Activated CD8-positive, alpha-beta memory T cell treated with anti-CD3 and anti-CD28 coated beads, Interleukin-2, amount 50 U/mL, for 24 hours (primary cell): Measurements from ENCODE around the gene NEDD4L.

Source experiments
- DNase-seq: peaks from one replicate; pipeline ENCODE4 v3.0.0-alpha.2; 2020; ENCODE audit errors: extremely low read depth

NEDD4L gene

GRCh38 chr18:58319719-58320118, 275.7 kb downstream of the NEDD4L start:
- no peak for DNase-seq

- no peak for DNase-seq
Observed at GRCh38 chr18:58320907-58321561, 277.0 kb downstream of the NEDD4L start.

GRCh38 chr18:58321986-58322385, 278.0 kb downstream of the NEDD4L start:
- no peak for DNase-seq

GRCh38 chr18:58322464-58322863, 278.4 kb downstream of the NEDD4L start:
- DNase-seq: no peak

GRCh38 chr18:58323866-58324762, 280.1 kb downstream of the NEDD4L start:
- DNase-seq: no peak

GRCh38 chr18:58324824-58325480, 280.9 kb downstream of the NEDD4L start:
- no peak for DNase-seq

GRCh38 chr18:58325494-58325893, 281.5 kb downstream of the NEDD4L start:
- DNase-seq: no peak

- DNase-seq: no peak
Observed at GRCh38 chr18:58334061-58334460, 290.0 kb downstream of the NEDD4L start.

GRCh38 chr18:58335223-58335622, 291.2 kb downstream of the NEDD4L start:
- no peak for DNase-seq

GRCh38 chr18:58335821-58336220, 291.8 kb downstream of the NEDD4L start:
- no peak for DNase-seq

- DNase-seq: no peak
Observed at GRCh38 chr18:58336605-58337004, 292.6 kb downstream of the NEDD4L start.

- DNase-seq: no peak
Observed at GRCh38 chr18:58337285-58337684, 293.3 kb downstream of the NEDD4L start.

- DNase-seq: no peak
Observed at GRCh38 chr18:58337686-58338085, 293.7 kb downstream of the NEDD4L start.

- no peak for DNase-seq
Observed at GRCh38 chr18:58338141-58338540, 294.1 kb downstream of the NEDD4L start.

- DNase-seq: no peak
Observed at GRCh38 chr18:58338961-58339592, 295.1 kb downstream of the NEDD4L start.

GRCh38 chr18:58339890-58340289, 295.9 kb downstream of the NEDD4L start:
- DNase-seq: no peak

- DNase-seq: no peak
Observed at GRCh38 chr18:58341916-58342315, 297.9 kb downstream of the NEDD4L start.

GRCh38 chr18:58344080-58344670, 300.1 kb downstream of the NEDD4L start:
- no peak for DNase-seq

- DNase-seq: no peak
Observed at GRCh38 chr18:58344861-58345463, 300.9 kb downstream of the NEDD4L start.

GRCh38 chr18:58345875-58346274, 301.8 kb downstream of the NEDD4L start:
- DNase-seq: no peak

- DNase-seq: no peak
Observed at GRCh38 chr18:58347135-58347534, 303.1 kb downstream of the NEDD4L start.
